ENCODE results near the gene CHCHD6.
A peak's percentile ranks its signal among the peaks of the same experiment; 100 is the strongest.

The CHCHD6 gene

DNA sequence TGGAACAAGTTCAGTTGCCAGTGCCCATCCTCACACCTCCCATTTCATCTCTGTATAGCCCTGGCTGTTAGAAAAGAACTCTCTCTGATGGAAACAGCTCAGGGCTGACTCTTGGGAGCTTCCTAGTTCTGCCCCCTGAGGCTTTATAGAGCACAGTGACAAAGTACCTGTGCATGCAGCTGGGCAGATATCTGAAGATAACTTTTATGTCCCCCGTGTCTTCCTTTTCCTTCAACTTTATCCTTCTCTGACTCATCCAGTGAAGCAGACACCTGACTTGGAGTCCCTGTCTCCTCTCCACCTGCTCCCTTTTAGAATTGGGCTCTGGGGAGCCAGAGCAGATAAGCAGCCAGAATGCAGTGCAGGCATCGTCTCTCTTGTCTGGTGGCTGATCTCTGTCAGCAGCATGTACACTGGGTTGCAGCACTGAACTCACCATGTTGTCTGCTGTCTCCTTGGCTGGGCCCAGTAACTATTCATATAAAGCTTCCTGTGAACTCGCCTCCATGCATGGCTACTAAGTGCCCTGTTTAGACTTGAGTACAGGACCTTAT is 225.0 kb downstream of the CHCHD6 start:
- no peak for DNase-seq

- no peak for DNase-seq
Measured at GRCh38 chr3:126930936-126931600, 227.0 kb downstream of the CHCHD6 start.

- DNase-seq, result no peak
Measured at GRCh38 chr3:126931806-126932187, 227.8 kb downstream of the CHCHD6 start.

DNA sequence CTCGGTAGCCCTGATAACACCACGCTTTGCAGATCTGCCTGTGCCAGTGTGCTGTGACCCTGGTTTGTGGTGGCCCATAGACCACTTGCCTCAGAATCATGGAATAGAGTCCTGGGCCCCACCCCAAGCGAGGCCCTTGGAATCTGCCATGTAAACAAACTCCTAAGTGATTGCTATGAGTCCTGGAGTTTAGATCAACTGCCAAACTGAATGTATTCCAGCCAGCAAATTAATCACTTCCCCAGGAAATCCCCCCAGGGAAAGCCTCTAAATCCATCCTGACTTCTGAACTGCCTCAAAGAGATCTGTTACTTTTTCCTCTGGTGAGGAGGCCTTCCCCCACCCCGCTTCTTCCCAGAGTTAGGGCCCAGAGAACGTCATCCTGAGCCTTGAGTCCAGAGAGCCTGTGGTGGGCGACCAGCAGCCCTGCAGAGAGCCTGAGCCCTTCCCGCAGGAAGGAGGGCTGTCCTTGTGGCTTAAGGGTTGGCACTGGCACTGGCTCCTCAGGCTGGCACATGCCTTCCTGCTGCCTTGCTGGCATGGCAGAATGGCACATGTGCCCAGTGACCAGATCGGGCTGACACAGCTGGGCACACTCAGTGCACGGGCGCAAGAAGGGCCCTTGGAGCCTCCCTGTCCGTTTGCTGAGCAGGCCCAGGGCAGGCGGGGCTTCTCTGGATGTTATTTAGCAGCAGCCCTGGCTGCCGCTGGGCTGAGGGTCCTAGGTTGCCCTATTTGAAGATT is 228.3 kb downstream of the CHCHD6 start:
- DNase-seq, result no peak

DNA sequence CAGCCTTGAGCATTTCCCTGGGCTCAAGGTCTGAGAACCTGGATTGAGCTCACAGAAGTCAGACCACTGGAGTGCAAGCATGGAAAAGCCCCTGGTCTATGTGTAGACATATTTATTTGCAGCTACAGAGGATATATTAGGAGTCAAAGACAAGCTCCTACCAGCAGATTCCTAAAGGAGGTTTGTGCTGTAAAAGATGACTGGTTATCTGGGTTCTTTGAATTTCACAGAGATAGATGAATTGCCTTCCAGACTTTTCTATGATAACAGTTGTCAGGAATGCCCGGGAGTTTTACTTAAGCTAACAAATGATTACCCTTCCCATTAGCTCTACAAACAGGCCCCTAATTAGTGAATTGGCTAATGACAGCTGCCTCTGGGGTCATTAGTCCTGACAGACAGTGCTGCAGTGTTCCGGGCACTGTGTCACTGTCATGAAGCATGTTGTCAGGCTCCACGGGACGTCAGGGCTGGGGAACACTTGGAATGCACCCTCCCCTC is 230.0 kb downstream of the CHCHD6 start:
- peak; percentile 59 for DNase-seq

DNA sequence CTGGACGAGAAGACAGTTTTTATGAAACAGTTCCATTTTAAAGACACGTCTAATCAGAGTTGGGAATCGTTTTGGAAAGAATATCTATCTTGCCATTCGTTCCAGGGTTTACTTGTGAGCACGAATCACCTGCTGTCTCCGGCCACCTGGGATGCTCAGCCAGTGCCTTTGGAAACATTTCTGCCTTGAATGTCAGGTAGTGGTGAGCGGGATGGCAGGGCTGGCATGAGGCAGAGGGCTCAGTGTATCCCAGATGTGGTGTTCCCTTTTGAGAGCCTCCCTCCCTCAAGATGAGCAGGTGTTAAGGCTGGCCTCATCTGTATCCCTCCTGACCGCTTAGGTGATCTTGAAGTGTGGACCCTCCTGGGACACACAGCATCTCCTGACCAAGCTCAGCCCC is 231.0 kb downstream of the CHCHD6 start:
- DNase-seq, result no peak

- no peak for DNase-seq
Measured at GRCh38 chr3:126935756-126936509, 231.9 kb downstream of the CHCHD6 start.

GRCh38 chr3:126936853-126937425 is 232.9 kb downstream of the CHCHD6 start:
- DNase-seq, result no peak

- DNase-seq, result no peak
Measured at GRCh38 chr3:126937533-126937932, 233.5 kb downstream of the CHCHD6 start.

GRCh38 chr3:126937973-126938372 is 233.9 kb downstream of the CHCHD6 start:
- DNase-seq, result no peak

- no peak for DNase-seq
Measured at GRCh38 chr3:126938520-126939337, 234.7 kb downstream of the CHCHD6 start.

DNA sequence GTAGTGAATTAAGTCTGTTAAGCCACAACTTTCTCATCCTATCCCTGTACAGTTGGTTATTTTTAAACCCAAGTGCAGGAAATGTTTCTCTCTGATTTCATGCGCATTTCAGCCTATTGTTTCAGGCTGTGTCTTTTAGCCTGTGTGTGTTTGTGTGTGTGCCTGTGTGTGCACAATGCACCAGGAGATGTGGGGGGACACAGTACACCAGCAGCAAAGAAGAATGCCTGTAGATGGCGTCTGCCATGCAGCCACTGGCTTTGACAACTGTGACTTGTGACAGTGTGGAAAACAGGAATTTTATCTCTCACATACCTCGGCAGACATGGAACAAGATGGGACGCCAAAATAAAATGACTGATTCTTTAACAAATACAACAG is 235.3 kb downstream of the CHCHD6 start:
- no peak for DNase-seq

GRCh38 chr3:126939733-126940132 is 235.7 kb downstream of the CHCHD6 start:
- DNase-seq, result no peak

DNA sequence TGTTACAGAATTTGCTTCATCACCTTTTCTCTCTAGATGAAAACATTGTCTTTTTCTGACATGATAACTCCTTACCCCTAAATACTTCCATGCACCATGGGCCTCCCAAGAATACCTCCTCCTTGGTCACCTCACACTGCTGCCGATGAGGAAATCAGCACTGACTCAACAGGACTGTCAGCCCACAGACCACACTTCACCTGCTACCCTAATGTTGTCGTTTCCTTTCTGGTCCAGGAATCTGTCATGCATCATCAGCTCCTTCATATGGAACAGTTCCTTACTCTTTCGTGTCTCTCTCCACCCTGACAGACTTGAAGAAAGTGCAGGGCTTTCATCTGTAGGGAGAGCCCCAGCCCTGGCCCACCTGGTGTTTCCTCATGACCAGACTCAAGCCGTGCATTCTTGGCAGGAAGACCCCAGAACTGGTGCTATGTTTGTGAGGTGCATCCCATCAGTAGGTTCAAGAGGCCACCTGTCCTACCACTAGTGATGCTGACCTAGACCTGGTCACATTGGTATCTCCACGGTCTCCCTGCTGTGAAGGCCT is 237.8 kb downstream of the CHCHD6 start:
- no peak for DNase-seq

- DNase-seq, result no peak
Measured at GRCh38 chr3:126944089-126944965, 240.3 kb downstream of the CHCHD6 start.

DNA sequence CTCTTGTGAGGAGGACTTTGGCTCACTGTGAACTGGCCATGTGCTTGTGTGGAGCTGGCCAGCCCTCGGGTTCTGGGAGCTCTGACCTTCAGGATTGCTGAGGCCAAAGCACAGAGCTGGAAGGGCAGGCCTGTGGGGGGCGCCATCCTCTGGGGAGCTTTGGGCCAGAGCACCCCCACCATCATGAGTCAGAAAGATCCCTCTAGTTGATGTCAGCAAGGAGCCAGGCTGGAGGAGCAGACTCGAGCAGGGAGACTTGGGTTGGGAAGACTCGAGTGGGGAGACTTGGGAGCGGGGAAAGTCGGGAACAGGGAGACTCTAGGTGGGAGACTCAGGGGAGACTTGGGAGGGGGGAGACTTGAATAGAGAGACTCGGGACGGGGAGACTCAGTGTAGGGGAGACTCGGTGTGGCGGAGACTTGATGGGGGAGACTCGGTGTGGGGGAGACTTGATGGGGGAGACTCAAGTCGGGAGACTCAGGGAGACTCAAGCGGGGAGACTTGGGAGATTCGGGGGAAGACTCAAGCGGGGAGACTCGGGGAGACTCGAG is 241.2 kb downstream of the CHCHD6 start:
- no peak for DNase-seq

DNA sequence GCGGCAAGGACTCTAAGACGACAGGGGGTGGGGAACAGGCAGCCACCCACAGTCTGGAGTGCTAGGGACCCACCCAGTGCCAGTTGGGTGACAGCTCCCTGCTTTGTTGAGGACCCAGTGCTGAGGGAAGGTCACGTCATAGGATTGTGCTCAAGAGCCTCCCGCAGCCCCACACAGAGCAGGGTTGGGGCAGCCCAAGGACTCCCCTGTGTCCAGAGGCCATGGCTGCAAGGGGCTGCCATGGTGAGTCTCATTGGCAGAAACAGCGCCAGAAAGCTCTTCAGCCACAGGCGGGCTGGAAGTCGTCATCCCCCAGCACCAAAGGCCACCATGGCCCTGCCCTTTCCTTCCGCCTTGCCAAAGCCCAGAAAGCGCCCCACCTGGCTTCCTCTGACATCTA is 241.9 kb downstream of the CHCHD6 start:
- no peak for DNase-seq

DNA sequence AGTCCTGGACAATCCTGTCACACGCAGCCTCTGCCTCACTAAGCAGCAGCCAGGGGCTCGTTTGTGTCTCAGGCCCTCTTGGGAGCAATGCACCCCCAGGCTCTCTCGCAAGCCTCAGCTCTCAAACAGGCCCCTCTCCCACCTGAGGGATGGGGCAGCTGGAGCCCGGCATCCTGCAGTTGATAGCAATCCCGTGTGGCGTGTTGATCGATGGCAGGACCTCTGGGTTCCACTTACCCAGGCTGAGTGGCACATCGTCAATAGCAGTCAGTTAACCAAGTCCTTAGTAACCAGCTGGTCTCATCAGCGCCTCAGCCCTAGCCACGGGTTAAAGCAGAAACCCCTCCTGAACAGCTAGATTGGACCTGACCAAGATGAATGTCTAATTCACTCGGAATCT is 242.4 kb downstream of the CHCHD6 start:
- no peak for DNase-seq

DNA sequence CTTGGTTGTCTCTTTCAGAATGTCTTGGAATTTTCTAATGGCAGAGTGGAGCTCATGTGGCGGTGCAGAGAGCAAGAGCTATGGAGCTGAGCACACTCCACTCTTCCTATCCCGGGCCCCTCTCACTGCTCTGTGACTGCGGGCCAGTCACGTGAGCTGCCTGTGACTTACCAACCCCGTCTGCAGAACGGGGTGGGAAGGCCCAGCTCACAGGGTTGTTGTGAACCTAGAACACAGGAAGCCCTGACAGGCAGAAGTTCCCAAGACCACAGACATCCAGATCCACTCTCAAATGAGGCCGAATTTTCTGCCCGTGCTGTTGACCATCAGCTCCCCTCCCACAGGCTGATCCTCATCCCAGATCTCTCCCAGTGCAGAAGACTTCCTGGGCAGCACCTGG is 243.4 kb downstream of the CHCHD6 start:
- no peak for DNase-seq

GRCh38 chr3:126948980-126949535 is 245.0 kb downstream of the CHCHD6 start:
- no peak for DNase-seq

Data from NCI-H82 (cell line).